ENCODE data around the gene SULF2.

- TF ChIP-seq, protein P1, sequence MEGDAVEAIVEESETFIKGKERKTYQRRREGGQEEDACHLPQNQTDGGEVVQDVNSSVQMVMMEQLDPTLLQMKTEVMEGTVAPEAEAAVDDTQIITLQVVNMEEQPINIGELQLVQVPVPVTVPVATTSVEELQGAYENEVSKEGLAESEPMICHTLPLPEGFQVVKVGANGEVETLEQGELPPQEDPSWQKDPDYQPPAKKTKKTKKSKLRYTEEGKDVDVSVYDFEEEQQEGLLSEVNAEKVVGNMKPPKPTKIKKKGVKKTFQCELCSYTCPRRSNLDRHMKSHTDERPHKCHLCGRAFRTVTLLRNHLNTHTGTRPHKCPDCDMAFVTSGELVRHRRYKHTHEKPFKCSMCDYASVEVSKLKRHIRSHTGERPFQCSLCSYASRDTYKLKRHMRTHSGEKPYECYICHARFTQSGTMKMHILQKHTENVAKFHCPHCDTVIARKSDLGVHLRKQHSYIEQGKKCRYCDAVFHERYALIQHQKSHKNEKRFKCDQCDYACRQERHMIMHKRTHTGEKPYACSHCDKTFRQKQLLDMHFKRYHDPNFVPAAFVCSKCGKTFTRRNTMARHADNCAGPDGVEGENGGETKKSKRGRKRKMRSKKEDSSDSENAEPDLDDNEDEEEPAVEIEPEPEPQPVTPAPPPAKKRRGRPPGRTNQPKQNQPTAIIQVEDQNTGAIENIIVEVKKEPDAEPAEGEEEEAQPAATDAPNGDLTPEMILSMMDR (IDR thresholded peaks at IDR 0.05; ENCODE audit: insufficient read depth, low read length): no peak
- TF ChIP-seq GABPA (IDR thresholded peaks at IDR 0.05; ENCODE audit: low read depth) (no peak), POLR2AphosphoS5 (IDR thresholded peaks at IDR 0.05; ENCODE audit: low read depth) (no peak), SPI1 (IDR thresholded peaks at IDR 0.05; ENCODE audit: borderline replicate concordance, low read depth) (no peak)
These were observed 111.7 kb downstream of the SULF2 start for GRCh38 chr20:47673671-47673955.
